HEK293 (cell line): ENCODE results near the gene HOXB4.

Experiments
- CTCF ChIA-PET: fragments of 350-600 bp; formaldehyde crosslinking; extraction: SDS; loops from one replicate; lab custom pipeline; 2021; ENCODE audit warnings: antibody characterized with exemption; lab: Yijun Ruan, JAX
- POLR2A ChIA-PET: fragments of 300-600 bp; formaldehyde crosslinking; extraction: SDS; loops from one replicate; lab custom pipeline; 2020; ENCODE audit warnings: antibody characterized with exemption, inconsistent platforms; lab: Yijun Ruan, JAX
- H3K27ac ChIP-seq: fragments of 200-500 bp; sonication (Bioruptor generic); 2 replicates; pipeline ENCODE4 v1.5.1; 2014; ENCODE audit warnings: low read depth, low read length, control low read depth, inconsistent platforms; ENCODE audit errors: extremely low read depth
- H3K36me3 ChIP-seq, 2 experiments: fragments of 200-500 bp in 1 of 2; sonication (Bioruptor generic) in 1 of 2; 1 replicate in 1 of 2; 2 replicates in 1 of 2; pipeline ENCODE4 v1.5.1; 2014 to 2017; ENCODE audit warnings: inconsistent platforms in 2 of 2, low read length in 2 of 2; ENCODE audit not compliant: control insufficient read depth in 2 of 2, insufficient read depth in 1 of 2
- H3K4me1 ChIP-seq: fragments of 200-500 bp; sonication (Bioruptor generic); 2 replicates; pipeline ENCODE4 v1.5.1; 2014; ENCODE audit warnings: mild to moderate bottlenecking, low read length, inconsistent platforms; ENCODE audit not compliant: control insufficient read depth, insufficient read depth
- H3K4me3 ChIP-seq: 2 replicates; pipeline ENCODE4 v1.5.1; 2011; ENCODE audit warnings: low read depth, mild to moderate bottlenecking, control low read depth, low read length, moderate library complexity
- H3K9me3 ChIP-seq: fragments of 200-500 bp; sonication (Bioruptor generic); 2 replicates; pipeline ENCODE4 v1.5.1; 2014; ENCODE audit warnings: low read depth, low read length, inconsistent platforms; ENCODE audit not compliant: control insufficient read depth, insufficient read depth
- BCL11B ChIP-seq: fragments of 450-650 bp; formaldehyde crosslinking; IDR thresholded peaks from 2 replicates; pipeline ENCODE4 v1.5.1; 2016; ENCODE audit warnings: low read depth, missing biosample characterization, missing genetic modification characterization
- KLF16 ChIP-seq: fragments of 450-650 bp; formaldehyde crosslinking; IDR thresholded peaks from 2 replicates; pipeline ENCODE4 v1.5.1; 2017; ENCODE audit warnings: missing biosample characterization, missing genetic modification characterization
- KLF7 ChIP-seq: fragments of 450-650 bp; formaldehyde crosslinking; IDR thresholded peaks from 2 replicates; pipeline ENCODE4 v1.5.1; 2016; ENCODE audit warnings: missing biosample characterization, missing genetic modification characterization, borderline replicate concordance
- KLF8 ChIP-seq: fragments of 450-650 bp; formaldehyde crosslinking; IDR thresholded peaks from 2 replicates; pipeline ENCODE4 v1.5.1; 2016; ENCODE audit warnings: missing biosample characterization, missing genetic modification characterization
- PRDM1 ChIP-seq: fragments of 450-650 bp; formaldehyde crosslinking; IDR thresholded peaks from 2 replicates; pipeline ENCODE4; 2016; ENCODE audit warnings: missing biosample characterization, missing genetic modification characterization
- SP2 ChIP-seq: fragments of 450-650 bp; formaldehyde crosslinking; IDR thresholded peaks from 2 replicates; pipeline ENCODE4 v1.5.1; 2016; ENCODE audit warnings: missing biosample characterization, missing genetic modification characterization
- SP3 ChIP-seq: fragments of 450-650 bp; formaldehyde crosslinking; IDR thresholded peaks from 2 replicates; pipeline ENCODE4 v1.5.1; 2016; ENCODE audit warnings: missing biosample characterization, missing genetic modification characterization
- SP7 ChIP-seq: fragments of 450-650 bp; formaldehyde crosslinking; IDR thresholded peaks from 2 replicates; pipeline ENCODE4 v1.5.1; 2016; ENCODE audit warnings: missing biosample characterization, missing genetic modification characterization
- ZBTB17 ChIP-seq: fragments of 450-650 bp; formaldehyde crosslinking; IDR thresholded peaks from 2 replicates; pipeline ENCODE4 v1.5.1; 2016; ENCODE audit warnings: missing biosample characterization, missing genetic modification characterization
- ZBTB21 ChIP-seq: fragments of 450-650 bp; formaldehyde crosslinking; IDR thresholded peaks from 2 replicates; pipeline ENCODE4 v1.5.1; 2017; ENCODE audit warnings: missing biosample characterization, missing genetic modification characterization
- ZBTB8A ChIP-seq: fragments of 450-650 bp; formaldehyde crosslinking; IDR thresholded peaks from 2 replicates; pipeline ENCODE4 v1.5.1; 2016; ENCODE audit warnings: missing biosample characterization, missing genetic modification characterization
- ZFHX2 ChIP-seq: fragments of 450-650 bp; formaldehyde crosslinking; conservative IDR thresholded peaks from 2 replicates; pipeline ENCODE4 v1.5.1; 2016; ENCODE audit warnings: missing biosample characterization, missing genetic modification characterization
- ZFP37 ChIP-seq: fragments of 450-650 bp; formaldehyde crosslinking; IDR thresholded peaks from 2 replicates; pipeline ENCODE4 v1.5.1; 2016; ENCODE audit warnings: missing biosample characterization, missing genetic modification characterization
- ZNF157 ChIP-seq: fragments of 450-650 bp; formaldehyde crosslinking; IDR thresholded peaks from 2 replicates; pipeline ENCODE4 v1.5.1; 2016; ENCODE audit warnings: missing biosample characterization, missing genetic modification characterization
- ZNF18 ChIP-seq: fragments of 450-650 bp; formaldehyde crosslinking; IDR thresholded peaks from 2 replicates; pipeline ENCODE4 v1.5.1; 2016; ENCODE audit warnings: missing biosample characterization, missing genetic modification characterization
- ZNF211 ChIP-seq: fragments of 450-650 bp; formaldehyde crosslinking; IDR thresholded peaks from 2 replicates; pipeline ENCODE4 v1.5.1; 2016; ENCODE audit warnings: low read depth, missing biosample characterization, missing genetic modification characterization
- ZNF214 ChIP-seq: fragments of 450-650 bp; formaldehyde crosslinking; IDR thresholded peaks from 2 replicates; pipeline ENCODE4 v1.5.1; 2017; ENCODE audit warnings: missing biosample characterization, mild to moderate bottlenecking, missing genetic modification characterization, borderline replicate concordance
- ZNF26 ChIP-seq: fragments of 450-650 bp; formaldehyde crosslinking; IDR thresholded peaks from 2 replicates; pipeline ENCODE4 v1.5.1; 2016; ENCODE audit warnings: missing biosample characterization, missing genetic modification characterization
- ZNF274 ChIP-seq, 2 experiments: fragments of 200-500 bp in 1 of 2; fragments of 450-650 bp in 1 of 2; sonication (Bioruptor generic) in 1 of 2; formaldehyde crosslinking in 1 of 2; IDR thresholded peaks; 2 replicates each; pipeline versions ENCODE4 v1.5.1 to v1.6.1; 2014 to 2016; ENCODE audit warnings: borderline replicate concordance in 1 of 2, inconsistent platforms in 1 of 2, low read length in 1 of 2, missing biosample characterization in 1 of 2, missing genetic modification characterization in 1 of 2
- ZNF350 ChIP-seq: fragments of 450-650 bp; formaldehyde crosslinking; IDR thresholded peaks from 2 replicates; pipeline ENCODE4 v1.5.0; 2017; ENCODE audit warnings: missing biosample characterization, mild to moderate bottlenecking, missing genetic modification characterization
- ZNF416 ChIP-seq: fragments of 450-650 bp; formaldehyde crosslinking; IDR thresholded peaks from 2 replicates; pipeline ENCODE4 v1.5.1; 2016; ENCODE audit warnings: missing biosample characterization, missing genetic modification characterization
- ZNF514 ChIP-seq: fragments of 450-650 bp; formaldehyde crosslinking; IDR thresholded peaks from 2 replicates; pipeline ENCODE4 v1.5.1; 2016; ENCODE audit warnings: missing biosample characterization, missing genetic modification characterization
- ZNF555 ChIP-seq: fragments of 450-650 bp; formaldehyde crosslinking; conservative IDR thresholded peaks from 2 replicates; pipeline ENCODE4 v1.5.1; 2017; ENCODE audit warnings: missing biosample characterization, mild to moderate bottlenecking, missing genetic modification characterization, inconsistent platforms
- ZNF596 ChIP-seq: fragments of 450-650 bp; IDR thresholded peaks from 2 replicates; pipeline ENCODE4 v1.5.0; 2018; ENCODE audit warnings: missing biosample characterization, mild to moderate bottlenecking, missing genetic modification characterization, moderate library complexity
- ZNF600 ChIP-seq: fragments of 450-650 bp; formaldehyde crosslinking; IDR thresholded peaks from 2 replicates; pipeline ENCODE4 v1.5.1; 2016; ENCODE audit warnings: missing biosample characterization, missing genetic modification characterization
- ZNF624 ChIP-seq: fragments of 450-650 bp; formaldehyde crosslinking; IDR thresholded peaks from 2 replicates; pipeline ENCODE4 v1.5.1; 2017; ENCODE audit warnings: missing biosample characterization, missing genetic modification characterization
- ZNF791 ChIP-seq: fragments of 450-650 bp; formaldehyde crosslinking; IDR thresholded peaks from 2 replicates; pipeline ENCODE4 v1.5.1; 2016; ENCODE audit warnings: missing biosample characterization, missing genetic modification characterization
- ZNF792 ChIP-seq: fragments of 450-650 bp; formaldehyde crosslinking; IDR thresholded peaks from 2 replicates; pipeline ENCODE4 v1.5.1; 2016; ENCODE audit warnings: missing biosample characterization, missing genetic modification characterization
- ZSCAN30 ChIP-seq: fragments of 450-650 bp; IDR thresholded peaks from 2 replicates; pipeline ENCODE4 v1.5.1; 2018; ENCODE audit warnings: missing biosample characterization, mild to moderate bottlenecking, missing genetic modification characterization, moderate library complexity
- TF ChIP-seq, protein P1 (sequence below): fragments of 450-650 bp; formaldehyde crosslinking; IDR thresholded peaks from 2 replicates; pipeline ENCODE4 v1.5.1; 2017; ENCODE audit warnings: missing biosample characterization, missing genetic modification characterization

Gene HOXB4

DNA sequence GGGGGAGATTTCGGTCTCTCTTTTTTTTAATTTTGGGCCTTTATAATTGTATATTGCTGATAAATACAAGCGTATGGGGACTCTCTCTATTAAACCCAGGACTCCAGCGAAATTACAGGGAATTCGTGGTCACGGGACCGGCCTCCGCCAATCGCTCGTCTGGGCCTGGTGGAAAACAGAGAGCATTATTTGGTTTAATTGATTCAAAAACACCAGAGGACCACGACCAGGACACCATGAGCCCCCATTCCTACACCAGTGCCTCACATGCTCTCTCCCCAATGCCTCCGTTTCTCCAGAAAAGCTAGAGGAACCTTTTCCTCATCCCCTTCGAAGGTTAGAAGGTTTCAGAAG, 33.2 kb downstream of the HOXB4 start, which contains the start of gene HOXB2:
Gene HOXB2 (minus strand): TSS at position 88 of the 354 bp plus-strand sequence. CDS start 198 bp downstream, outside the sequence.
- TF ChIP-seq, protein P1, sequence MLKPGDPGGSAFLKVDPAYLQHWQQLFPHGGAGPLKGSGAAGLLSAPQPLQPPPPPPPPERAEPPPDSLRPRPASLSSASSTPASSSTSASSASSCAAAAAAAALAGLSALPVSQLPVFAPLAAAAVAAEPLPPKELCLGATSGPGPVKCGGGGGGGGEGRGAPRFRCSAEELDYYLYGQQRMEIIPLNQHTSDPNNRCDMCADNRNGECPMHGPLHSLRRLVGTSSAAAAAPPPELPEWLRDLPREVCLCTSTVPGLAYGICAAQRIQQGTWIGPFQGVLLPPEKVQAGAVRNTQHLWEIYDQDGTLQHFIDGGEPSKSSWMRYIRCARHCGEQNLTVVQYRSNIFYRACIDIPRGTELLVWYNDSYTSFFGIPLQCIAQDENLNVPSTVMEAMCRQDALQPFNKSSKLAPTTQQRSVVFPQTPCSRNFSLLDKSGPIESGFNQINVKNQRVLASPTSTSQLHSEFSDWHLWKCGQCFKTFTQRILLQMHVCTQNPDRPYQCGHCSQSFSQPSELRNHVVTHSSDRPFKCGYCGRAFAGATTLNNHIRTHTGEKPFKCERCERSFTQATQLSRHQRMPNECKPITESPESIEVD, result 0 out of 2 replicates have a peak, but pooled peaks have one; percentile 43
- peak; percentile 4; the same call in 1 of the 2 replicates for TF ChIP-seq SP7 (tag by site-specific recombination)
- peak; percentile 8; the same call in 1 of the 2 replicates for TF ChIP-seq PRDM1 (tag by site-specific recombination)
- TF ChIP-seq ZNF157 (tag by site-specific recombination), result no peak
- peak; percentile 7; the same call in 1 of the 2 replicates for TF ChIP-seq ZBTB17 (tag by site-specific recombination)
- no peak for TF ChIP-seq ZNF214
- no peak for TF ChIP-seq ZNF18 (tag by site-specific recombination)
- 0 out of 2 replicates have a peak, but pooled peaks have one; percentile 13 for TF ChIP-seq ZBTB8A (tag by site-specific recombination)
- TF ChIP-seq ZBTB21 (tag by site-specific recombination), result no peak
- 0 out of 2 replicates have a peak, but pooled peaks have one; percentile 0 for TF ChIP-seq ZSCAN30
- peak; percentile 87 for TF ChIP-seq ZNF596
- TF ChIP-seq, all 188 proteins: peak for 7
- H3K27ac ChIP-seq, result peak within 1 kb of the TSS; percentile 100
- peak within 1 kb of the TSS; percentile 79 for H3K4me3 ChIP-seq
- H3K36me3 ChIP-seq, result peaks cover 6 to 19% of the 10 kb centered on the region in 2 experiments
- ChIA-PET POLR2A (interaction anchor here (0.7 kb wide), 1 partner anchor 11 kb away, joined by 3 read pairs; no protein-coding TSS in a partner anchor), CTCF (interaction anchor here (0.6 kb wide), 1 partner anchor 96 kb away, joined by 7 read pairs; no protein-coding TSS in a partner anchor)
- H3K9me3 ChIP-seq, result no peaks in the 10 kb centered on the region
- H3K4me1 ChIP-seq, result peaks cover 52% of the 10 kb centered on the region

DNA sequence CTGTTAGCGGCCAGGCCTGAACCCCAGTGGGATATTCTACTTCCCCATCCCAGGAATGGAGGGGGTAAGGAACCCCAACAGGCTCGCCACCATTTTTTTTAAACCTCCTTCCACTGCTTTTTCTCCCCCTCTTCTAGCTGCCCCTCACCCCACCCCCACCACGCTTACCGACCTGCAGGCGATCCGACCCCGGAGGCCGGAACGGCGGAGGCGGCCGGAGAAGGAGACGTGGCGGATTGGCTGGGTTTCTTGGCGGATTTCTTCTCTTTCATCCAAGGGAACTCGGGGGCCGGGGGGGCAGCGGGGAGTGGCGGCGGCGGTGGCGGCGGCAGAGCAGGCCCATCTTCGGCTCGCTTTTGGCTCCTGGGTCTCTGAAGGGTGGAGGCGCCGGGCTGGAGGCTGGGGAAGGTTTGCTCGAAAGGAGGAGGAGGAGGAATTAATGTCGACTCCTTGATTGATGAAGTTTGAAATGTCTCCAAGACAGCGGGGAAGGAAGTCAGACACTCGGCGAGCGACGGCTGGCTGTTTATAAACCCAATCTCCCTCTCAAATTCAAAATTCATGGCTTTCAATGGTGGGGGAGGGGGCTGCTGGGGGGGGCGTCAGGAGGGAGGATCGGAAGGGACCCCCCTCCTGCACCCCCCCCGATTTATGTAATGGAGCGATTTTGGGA, 33.7 kb downstream of the HOXB4 start:
- Histone ChIP-seq H3K36me3 (peaks cover under 1 to 13% of the 10 kb centered on the region in 2 experiments; a peak in 2 of 3 replicates), H3K27ac (peak overlapping the region; percentile 100), H3K9me3 (no peaks in the 10 kb centered on the region), H3K4me3 (peak overlapping the region; percentile 79), H3K4me1 (peaks cover 47% of the 10 kb centered on the region)
- POLR2A ChIA-PET, result interaction anchor here (0.7 to 2.3 kb wide), 4 partner anchors 11 to 246 kb away, joined by 3 to 17 read pairs (median 8); partner anchors contain the start of gene HOXB4
- CTCF ChIA-PET, result interaction anchor here (0.6 to 1.1 kb wide), 2 partner anchors 22 to 110 kb away, joined by 3 read pairs; no protein-coding TSS in a partner anchor
- no peak for TF ChIP-seq ZNF791 (tag by site-specific recombination)
- TF ChIP-seq ZNF26 (tag by site-specific recombination), result no peak
- no peak for TF ChIP-seq ZNF416
- no peak for TF ChIP-seq ZBTB8A (tag by site-specific recombination)
- no peak for TF ChIP-seq ZNF274 (IDR thresholded peaks at IDR 0.05; ENCODE audit: low read length)
- TF ChIP-seq ZNF274 (tag by site-specific recombination; IDR thresholded peaks at IDR 0.05; ENCODE audit: borderline replicate concordance), result no peak
- no peak for TF ChIP-seq ZNF211 (tag by site-specific recombination)
- peak; percentile 52 for TF ChIP-seq ZFHX2 (tag by site-specific recombination)
- peak; percentile 40; the same call in 1 of the 2 replicates for TF ChIP-seq ZNF600 (tag by site-specific recombination)
- TF ChIP-seq BCL11B, result no peak
- TF ChIP-seq SP2, result no peak; the same call in 1 of the 2 replicates
- no peak for TF ChIP-seq ZNF514 (tag by site-specific recombination)
- 0 out of 2 replicates have a peak, but pooled peaks have one; percentile 34 for TF ChIP-seq ZSCAN30
- TF ChIP-seq SP3 (tag by site-specific recombination), result peak; percentile 5; the same call in 1 of the 2 replicates
- TF ChIP-seq ZNF157 (tag by site-specific recombination), result no peak
- no peak for TF ChIP-seq KLF16
- TF ChIP-seq ZNF555 (tag by site-specific recombination), result no peak
- TF ChIP-seq ZNF792 (tag by site-specific recombination), result no peak
- TF ChIP-seq ZNF350, result no peak
- TF ChIP-seq KLF7 (tag by site-specific recombination), result 0 out of 2 replicates have a peak, but pooled peaks have one; percentile 19
- TF ChIP-seq ZFP37 (tag by site-specific recombination), result peak; percentile 43; the same call in 1 of the 2 replicates
- no peak for TF ChIP-seq ZNF624 (tag by site-specific recombination)
- peak; percentile 38; the same call in 1 of the 2 replicates for TF ChIP-seq KLF8 (tag by site-specific recombination)
